Tibial nerve (tissue), 3 donors: ENCODE measurements around the gene KAZN.

Experiments used
- CTCF ChIP-seq, 5 experiments: fragments of 200-600 bp in 3 of 5; fragments of 450-650 bp in 2 of 5; sonication (generic) in 3 of 5; IDR thresholded peaks; one replicate each; pipeline ENCODE4 v1.5.1; 2016 to 2019; ENCODE audit warnings: antibody characterized with exemption in 5 of 5, mild to moderate bottlenecking in 3 of 5, moderate library complexity in 2 of 5
- POLR2A ChIP-seq, 2 donors: fragments of 450-650 bp; IDR thresholded peaks; one replicate each; pipeline ENCODE4 v1.6.1; 2017; ENCODE audit warnings: antibody characterized with exemption in 2 of 2, mild to moderate bottlenecking in 2 of 2, moderate library complexity in 2 of 2

GRCh38 chr1:14844356-14844755, 245.9 kb downstream of the KAZN start:
- TF ChIP-seq CTCF (IDR thresholded peaks at IDR 0.05) (no peak), POLR2A (IDR thresholded peaks at IDR 0.05) (no peak)
